GM19467 (cell line): ENCODE measurements around the gene DNAH2.
"Not testable (repeated sequence)": the region's sequence is repeated elsewhere in the genome, so short reads cannot be mapped to it uniquely, and the experiment has no call there.

ENCODE experiments used
- ATAC-seq: cut with Tn5 transposase; IDR thresholded peaks from one replicate; pipeline ENCODE4 v1.9.1; 2021; ENCODE audit warnings: mild to moderate bottlenecking, moderate library complexity; ENCODE audit not compliant: unreplicated experiment

DNAH2 gene

GRCh38 chr17:7774055-7774521, 56.5 kb downstream of the DNAH2 start:
- no peak for ATAC-seq

GRCh38 chr17:7775051-7775450, 57.5 kb downstream of the DNAH2 start:
- ATAC-seq: no peak

DNA sequence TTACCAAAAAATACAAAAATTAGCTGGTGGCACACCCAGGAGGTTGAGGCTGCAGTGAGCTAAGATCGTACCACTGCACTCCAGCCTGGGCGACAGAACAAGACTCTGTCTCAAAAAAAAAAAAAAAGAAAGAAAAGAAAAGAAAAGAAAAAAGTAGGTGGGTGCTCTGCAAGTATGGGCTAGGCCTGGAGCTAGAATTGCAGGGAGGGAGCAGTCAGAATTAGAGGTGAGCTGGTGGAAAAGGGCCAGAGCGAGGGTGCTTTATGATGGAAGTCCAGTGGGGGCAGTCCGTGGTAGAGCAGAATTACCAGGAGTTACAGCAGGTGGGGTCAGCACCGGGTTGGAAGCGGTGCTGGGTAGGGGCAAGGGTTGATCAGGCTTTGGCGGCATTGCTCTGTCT, 59.5 kb downstream of the DNAH2 start:
- no peak for ATAC-seq

DNA sequence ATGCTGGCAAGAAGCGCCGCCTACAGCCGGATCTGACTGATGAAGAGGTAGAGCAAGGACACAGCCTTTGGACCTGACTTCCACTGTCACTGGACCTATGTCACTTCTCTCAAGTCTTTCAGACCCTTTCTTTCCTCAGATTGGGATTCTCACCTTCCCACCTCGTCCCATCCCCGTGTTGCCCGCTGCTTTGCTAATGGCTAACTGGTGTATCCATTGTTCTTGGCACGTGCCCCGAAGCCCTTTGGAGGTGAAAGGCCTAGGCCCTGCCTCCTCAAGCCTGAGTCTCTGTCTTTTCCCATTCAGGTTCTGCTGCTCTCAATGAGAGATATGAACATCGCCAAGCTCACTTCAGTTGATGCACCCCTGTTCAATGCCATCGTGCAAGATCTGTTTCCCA, 63.2 kb downstream of the DNAH2 start:
- no peak for ATAC-seq

- no peak for ATAC-seq
Measured at GRCh38 chr17:7781429-7781828, 63.9 kb downstream of the DNAH2 start.

DNA sequence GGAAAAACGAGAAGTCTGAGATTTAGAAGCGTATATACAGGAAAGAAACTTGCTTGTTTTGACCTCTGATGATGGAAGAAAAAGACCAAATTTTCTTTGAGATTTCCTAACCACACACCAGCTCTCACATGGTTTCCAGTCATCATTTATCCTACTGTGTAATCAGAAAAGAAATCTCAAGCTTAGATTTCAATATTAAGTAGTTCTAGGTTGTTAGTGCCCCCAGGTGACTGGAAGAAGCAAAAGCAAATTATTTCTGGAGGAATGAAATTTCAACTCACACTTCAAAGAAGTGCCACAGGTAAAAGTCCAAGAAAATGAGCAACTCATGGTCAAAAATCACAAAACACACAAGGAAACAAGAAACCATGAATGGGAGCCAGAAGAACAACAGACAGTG, 64.7 kb downstream of the DNAH2 start:
- ATAC-seq: no peak

DNA sequence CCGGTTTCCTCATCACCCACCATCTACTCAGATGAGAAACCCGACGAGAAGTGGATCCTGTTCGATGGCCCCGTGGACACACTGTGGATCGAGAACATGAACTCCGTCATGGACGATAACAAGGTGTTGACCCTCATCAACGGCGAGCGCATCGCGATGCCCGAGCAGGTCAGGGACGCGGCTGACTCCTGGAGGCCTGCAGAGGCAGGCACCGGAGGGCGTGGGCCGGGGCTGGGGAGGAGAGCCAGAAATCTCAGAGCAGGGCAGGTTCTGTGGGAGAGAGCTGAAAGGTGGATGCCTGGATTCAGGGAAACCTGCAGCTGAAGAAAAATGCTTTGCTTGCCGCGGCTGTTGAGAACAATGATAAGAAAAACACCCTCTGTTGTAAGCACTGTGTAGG, 69.3 kb downstream of the DNAH2 start:
- ATAC-seq: no peak

GRCh38 chr17:7789131-7789530, 71.6 kb downstream of the DNAH2 start:
- ATAC-seq: no peak

DNA sequence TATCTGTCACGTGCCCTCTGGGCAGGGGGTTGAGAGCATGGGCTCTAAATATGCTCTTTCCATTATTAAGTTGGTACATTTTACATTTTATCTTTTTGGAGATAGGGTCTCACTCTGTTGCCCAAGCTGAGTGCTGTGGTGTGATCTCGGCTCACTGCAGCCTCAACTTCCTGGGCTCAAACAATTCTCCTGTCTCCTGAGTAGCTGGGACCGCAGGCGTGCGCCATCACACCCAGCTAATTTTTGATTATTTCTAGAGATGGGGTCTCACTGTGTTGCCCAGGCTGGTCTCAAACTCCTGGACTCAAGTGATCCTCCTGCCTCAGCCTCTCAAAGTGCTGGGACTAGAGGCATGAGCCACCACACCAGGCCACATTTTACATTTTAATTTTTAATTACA, 72.6 kb downstream of the DNAH2 start:
- ATAC-seq: no peak

GRCh38 chr17:7792611-7793010, 75.1 kb downstream of the DNAH2 start:
- no peak for ATAC-seq

- ATAC-seq: no peak
Measured at GRCh38 chr17:7794075-7794663, 76.6 kb downstream of the DNAH2 start.

GRCh38 chr17:7797976-7798375, 80.4 kb downstream of the DNAH2 start:
- no peak for ATAC-seq

GRCh38 chr17:7798839-7799238, 81.3 kb downstream of the DNAH2 start:
- no peak for ATAC-seq

DNA sequence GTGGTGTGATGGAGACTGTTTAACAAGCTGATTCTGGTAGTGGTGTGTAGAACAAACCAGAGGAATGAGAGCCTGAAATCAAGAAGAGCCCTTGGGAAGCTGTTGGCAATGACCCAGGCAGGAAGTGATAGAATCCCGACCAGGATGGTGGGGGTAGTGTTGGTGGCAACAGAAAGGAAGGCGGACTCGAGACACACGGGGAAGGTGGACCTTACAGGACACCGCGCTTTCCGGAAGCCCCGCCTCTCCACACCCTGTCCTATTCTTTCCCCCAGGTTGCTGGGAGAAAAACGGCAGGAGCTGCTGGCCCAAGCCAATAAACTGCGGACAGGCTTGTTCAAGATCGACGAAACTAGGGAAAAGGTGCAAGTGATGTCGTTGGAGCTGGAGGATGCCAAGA, 86.4 kb downstream of the DNAH2 start:
- no peak for ATAC-seq

DNA sequence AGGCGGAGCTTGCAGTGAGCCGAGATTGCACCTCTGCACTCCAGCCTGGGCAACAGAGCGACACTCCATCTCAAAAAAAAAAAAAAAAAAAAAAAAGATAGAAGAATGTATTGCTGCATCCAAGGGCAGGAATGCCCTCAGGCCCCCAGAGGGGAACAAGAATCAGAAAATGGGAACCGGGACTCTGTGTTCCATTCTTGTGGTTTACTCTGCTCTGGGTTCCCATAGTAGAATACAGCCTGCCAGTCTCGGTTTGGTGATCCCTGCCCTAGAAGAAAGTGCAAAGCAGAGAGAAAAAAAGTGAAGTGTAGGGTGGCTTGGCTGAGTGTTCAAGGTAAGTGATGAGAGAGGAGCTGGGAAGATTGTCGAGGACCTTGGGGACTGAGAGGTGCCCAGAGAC, 89.0 kb downstream of the DNAH2 start:
- ATAC-seq: no peak

- ATAC-seq: no peak
Measured at GRCh38 chr17:7807206-7807605, 89.7 kb downstream of the DNAH2 start.

GRCh38 chr17:7809086-7809790, 91.7 kb downstream of the DNAH2 start:
- ATAC-seq: no peak

DNA sequence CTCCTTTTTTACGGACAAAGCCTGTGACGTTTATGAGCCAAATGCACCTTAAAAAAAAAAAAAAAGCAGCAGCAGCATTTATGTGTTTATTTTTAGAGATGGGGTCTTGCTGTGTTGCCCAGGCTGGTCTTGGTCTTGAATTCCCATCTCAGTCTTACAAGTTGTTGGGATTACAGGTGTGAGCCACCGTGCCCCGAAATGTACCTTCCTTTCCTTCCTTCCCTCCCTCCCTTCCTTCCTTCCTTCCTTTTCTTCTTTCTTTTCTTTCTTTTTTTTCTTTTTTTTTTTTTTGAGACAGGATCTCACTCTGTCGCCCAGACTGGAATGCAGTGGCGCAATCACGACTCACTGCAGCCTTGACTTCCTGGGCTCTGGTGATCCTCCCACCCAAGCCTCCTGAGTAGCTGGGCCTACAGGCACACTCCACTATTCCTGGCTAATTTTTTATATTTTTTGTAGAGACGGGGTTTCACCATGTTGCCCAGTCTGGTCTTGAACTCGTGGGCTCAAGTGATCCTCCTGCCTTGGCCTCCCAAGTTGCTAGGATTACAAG, 92.3 kb downstream of the DNAH2 start:
- ATAC-seq: not testable (repeated sequence)

DNA sequence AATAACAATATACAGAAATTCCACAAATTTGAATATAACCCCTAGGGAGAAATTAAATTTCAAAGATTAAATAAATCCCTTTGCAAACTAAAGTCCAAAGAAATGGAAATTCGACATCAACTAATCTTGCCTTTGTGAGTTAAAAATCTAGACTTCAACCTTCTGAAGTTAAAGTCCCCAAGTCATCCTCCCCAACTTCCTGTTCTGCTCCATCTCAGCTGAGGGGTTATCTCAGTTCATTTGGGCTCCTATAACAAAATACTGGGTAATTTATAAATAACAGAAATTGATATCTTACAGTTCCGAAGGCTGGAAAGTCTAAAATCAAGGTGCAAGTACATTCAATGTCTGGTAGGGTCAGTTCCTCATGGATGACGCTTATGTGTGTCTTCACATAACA, 93.7 kb downstream of the DNAH2 start:
- ATAC-seq: no peak

DNA sequence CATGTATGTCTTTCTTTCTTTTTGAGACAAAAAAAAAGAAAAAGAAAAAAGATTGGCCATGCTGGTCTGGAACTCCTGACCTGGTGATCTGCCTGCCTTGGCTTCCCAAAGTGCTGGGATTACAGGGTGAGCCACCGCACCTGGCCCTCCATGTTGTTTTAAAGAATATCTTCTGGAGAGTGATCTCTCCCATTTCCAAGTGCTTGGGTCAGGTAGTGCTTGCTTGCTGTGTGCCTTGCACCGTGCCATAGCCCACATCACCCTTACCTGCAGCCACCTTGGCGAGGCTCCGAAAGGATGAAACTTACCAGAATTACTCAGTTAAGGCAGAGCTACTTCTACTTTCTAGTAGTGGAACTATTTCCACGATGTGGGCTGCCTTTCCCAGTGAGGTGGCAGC, 97.4 kb downstream of the DNAH2 start:
- ATAC-seq: no peak

- ATAC-seq: no peak
Measured at GRCh38 chr17:7816926-7817642, 99.5 kb downstream of the DNAH2 start.

DNA sequence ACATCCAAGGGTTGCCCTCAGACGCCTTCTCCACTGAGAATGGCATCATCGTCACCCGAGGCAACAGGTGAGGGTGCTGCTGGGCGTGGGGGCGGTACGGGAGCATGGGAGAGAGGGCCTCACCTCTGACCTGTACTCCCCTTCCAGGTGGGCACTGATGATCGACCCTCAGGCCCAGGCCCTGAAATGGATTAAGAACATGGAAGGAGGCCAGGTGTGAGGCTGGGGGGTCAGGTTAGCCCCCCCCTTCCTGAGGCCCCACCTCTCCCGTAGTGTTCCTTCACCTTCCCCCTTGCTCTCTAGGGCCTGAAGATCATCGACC, 100.1 kb downstream of the DNAH2 start:
- no peak for ATAC-seq
